GM12864 (cell line): ENCODE data around the gene PTPDC1.

Experiments used
- DNase-seq: peaks from one replicate; pipeline ENCODE4 v3.0.0-alpha.2; 2011; ENCODE audit warnings: low read depth
- H3K4me3 ChIP-seq: 2 replicates; pipeline ENCODE4 v1.5.1; 2011; ENCODE audit warnings: mild to moderate bottlenecking, low read depth, low read length, control low read depth
- TF ChIP-seq, protein P1 (sequence below): IDR thresholded peaks from 2 replicates; pipeline ENCODE4 v1.5.1; 2011; ENCODE audit warnings: low read depth, mild to moderate bottlenecking, moderate library complexity, low read length, control low read depth, inconsistent platforms; ENCODE audit errors: missing control alignments

PTPDC1 gene

GRCh38 chr9:94057918-94058317, 26.3 kb upstream of the PTPDC1 start:
- H3K4me3 ChIP-seq, result no peak overlapping the region
- TF ChIP-seq, protein P1, sequence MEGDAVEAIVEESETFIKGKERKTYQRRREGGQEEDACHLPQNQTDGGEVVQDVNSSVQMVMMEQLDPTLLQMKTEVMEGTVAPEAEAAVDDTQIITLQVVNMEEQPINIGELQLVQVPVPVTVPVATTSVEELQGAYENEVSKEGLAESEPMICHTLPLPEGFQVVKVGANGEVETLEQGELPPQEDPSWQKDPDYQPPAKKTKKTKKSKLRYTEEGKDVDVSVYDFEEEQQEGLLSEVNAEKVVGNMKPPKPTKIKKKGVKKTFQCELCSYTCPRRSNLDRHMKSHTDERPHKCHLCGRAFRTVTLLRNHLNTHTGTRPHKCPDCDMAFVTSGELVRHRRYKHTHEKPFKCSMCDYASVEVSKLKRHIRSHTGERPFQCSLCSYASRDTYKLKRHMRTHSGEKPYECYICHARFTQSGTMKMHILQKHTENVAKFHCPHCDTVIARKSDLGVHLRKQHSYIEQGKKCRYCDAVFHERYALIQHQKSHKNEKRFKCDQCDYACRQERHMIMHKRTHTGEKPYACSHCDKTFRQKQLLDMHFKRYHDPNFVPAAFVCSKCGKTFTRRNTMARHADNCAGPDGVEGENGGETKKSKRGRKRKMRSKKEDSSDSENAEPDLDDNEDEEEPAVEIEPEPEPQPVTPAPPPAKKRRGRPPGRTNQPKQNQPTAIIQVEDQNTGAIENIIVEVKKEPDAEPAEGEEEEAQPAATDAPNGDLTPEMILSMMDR, result no peak
- no peak for DNase-seq

GRCh38 chr9:94061864-94062263, 22.4 kb upstream of the PTPDC1 start:
- H3K4me3 ChIP-seq, result no peak overlapping the region
- TF ChIP-seq, protein P1, result no peak
- DNase-seq, result no peak

DNA sequence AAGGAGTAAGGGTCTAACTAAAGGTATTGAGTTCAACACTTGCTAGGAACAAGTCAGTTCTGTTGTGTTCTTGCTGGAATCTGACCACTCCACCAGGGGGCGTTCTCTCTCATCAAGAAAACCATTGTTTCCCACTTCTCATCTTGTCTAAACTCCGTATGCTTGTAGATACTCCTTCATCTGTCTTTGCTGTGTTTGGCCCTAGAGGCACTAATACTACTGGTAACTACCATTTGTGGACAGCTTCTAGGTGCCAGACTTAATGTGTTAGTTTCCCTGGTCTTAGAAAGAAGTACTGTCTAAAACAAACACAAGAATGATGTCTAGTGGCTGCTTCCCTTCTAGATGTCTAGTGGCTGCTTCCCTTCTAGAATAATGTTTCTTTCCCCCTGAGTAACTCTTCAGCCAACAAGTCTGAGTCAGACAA, 18.7 kb upstream of the PTPDC1 start:
- DNase-seq, result peak; percentile 60
- no peak overlapping the region for H3K4me3 ChIP-seq
- TF ChIP-seq, protein P1, result peak; percentile 88

GRCh38 chr9:94068257-94068656, 16.0 kb upstream of the PTPDC1 start:
- H3K4me3 ChIP-seq, result no peak overlapping the region
- DNase-seq, result no peak
- TF ChIP-seq, protein P1, result no peak

DNA sequence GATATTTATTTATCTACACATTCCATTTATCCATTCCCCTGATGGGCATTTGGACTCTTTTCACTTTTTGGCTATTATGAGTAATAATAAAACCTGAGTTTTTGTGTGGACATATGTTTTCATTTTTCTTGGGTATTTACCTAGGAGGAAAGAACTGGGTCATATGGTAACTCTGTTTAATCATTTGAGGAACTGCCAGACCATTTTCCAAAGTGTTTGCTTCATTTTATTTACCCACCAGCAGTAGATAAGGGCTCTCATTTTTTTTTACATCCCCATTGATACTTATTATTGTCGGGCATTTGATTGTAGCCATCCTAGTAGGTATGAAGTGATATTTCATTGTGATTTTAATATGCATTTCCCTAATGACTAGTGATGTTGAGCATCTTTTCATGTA, 7.7 kb upstream of the PTPDC1 start:
- no peak for DNase-seq

GRCh38 chr9:94078086-94078485, 6.2 kb upstream of the PTPDC1 start:
- DNase-seq, result no peak
- no peak overlapping the region for H3K4me3 ChIP-seq

More for the DNA sequence above, 7.7 kb upstream of the PTPDC1 start:
- TF ChIP-seq, protein P1, result no peak
- H3K4me3 ChIP-seq, result no peak overlapping the region

GRCh38 chr9:94079236-94079635, 5.0 kb upstream of the PTPDC1 start:
- no peak overlapping the region for H3K4me3 ChIP-seq
- DNase-seq, result no peak
- TF ChIP-seq, protein P1, result no peak

More at GRCh38 chr9:94078086-94078485, 6.2 kb upstream of the PTPDC1 start:
- TF ChIP-seq, protein P1, result no peak
